Body of pancreas (tissue), 4 donors: ENCODE results near the gene CNNM3.

Source experiments
- CTCF ChIP-seq, 7 experiments: fragments of 450-650 bp in 4 of 7; fragments of 200-600 bp in 3 of 7; sonication (generic) in 3 of 7; IDR thresholded peaks; one replicate each; pipeline ENCODE4 v1.5.1; 2016 to 2019; ENCODE audit warnings: antibody characterized with exemption in 7 of 7
- POLR2A ChIP-seq, 3 donors: fragments of 450-650 bp; IDR thresholded peaks; one replicate each; pipeline ENCODE4 v1.6.1; 2016; ENCODE audit warnings: antibody characterized with exemption in 3 of 3, mild to moderate bottlenecking in 2 of 3

- TF ChIP-seq CTCF (IDR thresholded peaks at IDR 0.05) (no peak), POLR2A (IDR thresholded peaks at IDR 0.05) (no peak)
Observed at GRCh38 chr2:96856776-96857666, 41.0 kb downstream of the CNNM3 start.
